Measurements from ENCODE around the gene ABCB4. TPM values are rescaled to one million over a fixed set of nuclear protein-coding genes. Genes with fewer than 3 reads are reported as not detected.
A peak's percentile ranks its signal among the peaks of the same experiment; 100 is the strongest.

The ABCB4 gene
- total and polyA plus RNA-seq, 8 donors, result 0.11 to 2.1 (median 0.22) TPM

DNA sequence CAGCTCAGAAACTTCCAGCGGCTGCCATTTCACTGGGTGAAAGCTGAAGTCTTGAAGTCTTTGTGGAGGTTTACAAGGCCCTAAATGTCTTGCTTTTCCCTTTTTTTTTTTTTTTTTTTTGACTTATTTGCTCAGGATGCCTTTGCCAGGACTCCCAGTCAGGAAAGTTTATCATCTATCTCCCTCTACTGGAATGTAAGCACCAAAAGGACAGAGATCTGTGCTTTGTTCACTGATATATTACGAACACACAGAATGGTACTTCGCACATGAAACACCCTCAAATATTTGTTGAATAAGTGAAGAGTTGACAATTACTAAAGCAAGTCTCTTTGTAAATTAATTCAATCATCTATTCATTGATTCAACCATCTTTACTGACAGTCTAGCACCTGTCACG lies 23.2 kb downstream of the ABCB4 start:
- Histone ChIP-seq H3K4me3 (no peak overlapping the region), H3K4me1 (no peaks in the 10 kb centered on the region), H3K9me3 (no peaks in the 10 kb centered on the region), H3K27ac (no peak overlapping the region), H3K36me3 (no peaks in the 10 kb centered on the region), H3K27me3 (peaks cover 0 to 4% (median 0%) of the 10 kb centered on the region in 4 donors)
- ATAC-seq, result no peak
- DNase-seq, result no peak
- TF ChIP-seq, protein P1, sequence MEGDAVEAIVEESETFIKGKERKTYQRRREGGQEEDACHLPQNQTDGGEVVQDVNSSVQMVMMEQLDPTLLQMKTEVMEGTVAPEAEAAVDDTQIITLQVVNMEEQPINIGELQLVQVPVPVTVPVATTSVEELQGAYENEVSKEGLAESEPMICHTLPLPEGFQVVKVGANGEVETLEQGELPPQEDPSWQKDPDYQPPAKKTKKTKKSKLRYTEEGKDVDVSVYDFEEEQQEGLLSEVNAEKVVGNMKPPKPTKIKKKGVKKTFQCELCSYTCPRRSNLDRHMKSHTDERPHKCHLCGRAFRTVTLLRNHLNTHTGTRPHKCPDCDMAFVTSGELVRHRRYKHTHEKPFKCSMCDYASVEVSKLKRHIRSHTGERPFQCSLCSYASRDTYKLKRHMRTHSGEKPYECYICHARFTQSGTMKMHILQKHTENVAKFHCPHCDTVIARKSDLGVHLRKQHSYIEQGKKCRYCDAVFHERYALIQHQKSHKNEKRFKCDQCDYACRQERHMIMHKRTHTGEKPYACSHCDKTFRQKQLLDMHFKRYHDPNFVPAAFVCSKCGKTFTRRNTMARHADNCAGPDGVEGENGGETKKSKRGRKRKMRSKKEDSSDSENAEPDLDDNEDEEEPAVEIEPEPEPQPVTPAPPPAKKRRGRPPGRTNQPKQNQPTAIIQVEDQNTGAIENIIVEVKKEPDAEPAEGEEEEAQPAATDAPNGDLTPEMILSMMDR (IDR thresholded peaks at IDR 0.05), result no peak
- intact Hi-C loops (cut with DNase I), result no loop called here
- no peak for FAIRE-seq
- WGBS, 2 donors, result 46 to 57% methylated on average over 4 of the region's 4 CpGs

DNA sequence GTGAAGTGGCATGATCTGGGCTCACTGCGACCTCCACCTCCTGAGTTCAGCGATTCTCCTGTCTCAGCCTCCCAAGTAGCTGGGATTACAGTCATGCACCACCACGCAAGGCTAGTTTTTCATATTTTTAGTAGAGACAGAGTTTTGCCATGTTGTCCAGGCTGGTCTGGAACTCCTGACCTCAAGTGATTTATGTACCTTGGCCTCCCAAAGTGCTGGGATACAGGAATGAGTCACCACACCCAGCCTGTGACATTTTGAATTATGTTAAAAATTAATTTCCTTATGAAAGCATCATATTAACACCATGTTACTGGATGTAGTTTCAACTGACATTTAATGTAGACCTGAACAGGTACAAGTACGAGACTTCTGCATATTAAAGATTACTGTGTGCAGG lies 24.3 kb downstream of the ABCB4 start:
- ATAC-seq (no peak), FAIRE-seq (no peak), DNase-seq (no peak)
- Histone ChIP-seq H3K4me3 (no peak overlapping the region), H3K27ac (no peak overlapping the region), H3K4me1 (no peaks in the 10 kb centered on the region), H3K36me3 (no peaks in the 10 kb centered on the region), H3K9me3 (no peaks in the 10 kb centered on the region), H3K27me3 (peaks cover 0 to 4% (median 0%) of the 10 kb centered on the region in 4 donors)
- intact Hi-C loops (cut with DNase I), result no loop called here
- 78 to 84% methylated on average over 4 of the region's 4 CpGs for WGBS, 2 donors
- TF ChIP-seq, protein P1 (IDR thresholded peaks at IDR 0.05), result no peak

DNA sequence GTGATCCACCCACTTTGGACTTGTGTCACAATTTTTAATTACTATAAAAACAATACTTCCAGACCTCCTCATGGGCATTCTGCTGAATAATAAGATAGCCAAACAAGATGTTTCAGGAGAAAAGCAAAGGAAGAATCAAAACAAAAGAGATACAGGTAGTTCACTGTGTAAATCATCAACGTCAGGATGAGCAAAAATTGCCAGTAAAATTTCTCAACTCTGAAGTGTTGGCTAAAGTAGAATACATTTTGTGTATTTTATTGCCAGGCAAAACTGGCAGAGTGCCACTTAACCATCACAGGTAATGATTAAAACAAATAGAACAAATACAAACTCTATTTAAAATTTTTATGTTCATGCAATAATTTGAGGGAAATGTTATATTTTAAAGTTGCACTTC lies 24.8 kb downstream of the ABCB4 start:
- no peaks in the 10 kb centered on the region for H3K4me1 ChIP-seq
- no peak for DNase-seq
- intact Hi-C loops (cut with DNase I), result no loop called here
- H3K9me3 ChIP-seq, result no peaks in the 10 kb centered on the region
- no peak overlapping the region for H3K4me3 ChIP-seq
- TF ChIP-seq, protein P1 (IDR thresholded peaks at IDR 0.05), result no peak
- 27 to 32% methylated on average over 1 of the region's 1 CpG for WGBS, 2 donors
- peaks cover 0 to 4% (median 0%) of the 10 kb centered on the region in 4 donors for H3K27me3 ChIP-seq
- H3K36me3 ChIP-seq, result no peaks in the 10 kb centered on the region
- no peak for FAIRE-seq
- no peak for ATAC-seq
- H3K27ac ChIP-seq, result no peak overlapping the region

DNA sequence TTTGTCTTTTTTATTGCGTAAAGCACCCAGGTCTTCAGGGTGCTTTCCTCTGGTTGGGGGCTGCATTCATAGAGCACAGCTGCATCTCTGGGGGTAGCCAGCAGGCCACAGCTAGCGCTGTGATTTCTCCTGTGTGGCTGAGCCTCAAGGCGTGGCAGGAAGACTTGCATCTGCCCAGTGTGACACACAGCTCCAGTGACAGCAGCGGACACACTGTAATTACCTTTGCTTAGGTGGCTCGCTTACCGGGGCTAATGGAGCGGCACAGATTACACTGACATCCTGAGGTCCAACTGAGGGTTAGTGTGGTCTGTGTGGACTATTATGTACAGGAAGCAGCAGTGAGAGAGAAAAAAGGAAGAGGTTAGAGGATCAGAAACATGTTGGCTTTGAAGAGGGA lies 27.1 kb downstream of the ABCB4 start:
- DNase-seq, result peak in 1 of 6 donors; percentile 9

DNA sequence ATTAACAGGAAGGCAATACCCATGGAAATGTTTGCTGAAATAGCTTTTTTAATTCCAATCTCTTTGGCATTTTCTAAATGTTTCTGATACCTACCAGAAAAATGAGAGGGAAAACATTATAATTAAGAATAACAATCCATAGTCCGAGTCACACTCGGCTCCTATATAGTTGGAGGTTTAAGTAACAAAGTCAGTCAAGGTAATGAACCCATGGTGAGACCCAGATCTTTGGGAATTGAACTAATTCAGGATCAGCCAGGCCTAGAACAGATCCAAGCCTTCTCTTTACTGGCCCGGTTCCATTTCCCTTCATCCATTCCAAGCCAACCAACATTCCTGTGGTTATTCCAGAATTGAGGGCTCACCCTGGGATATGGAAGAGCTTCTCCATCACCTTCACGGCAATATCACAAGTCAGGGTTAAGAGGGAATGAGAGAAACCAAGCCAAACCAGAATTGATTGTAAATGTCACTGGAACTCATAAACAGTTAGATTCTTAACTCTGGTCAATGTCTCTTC lies 28.3 kb downstream of the ABCB4 start:
- no peaks in the 10 kb centered on the region for H3K36me3 ChIP-seq
- H3K4me1 ChIP-seq, result no peaks in the 10 kb centered on the region
- TF ChIP-seq, protein P1 (IDR thresholded peaks at IDR 0.05), result no peak
- FAIRE-seq (no peak), DNase-seq (no peak), ATAC-seq (no peak)
- no peak overlapping the region for H3K4me3 ChIP-seq
- no peaks in the 10 kb centered on the region for H3K9me3 ChIP-seq
- WGBS, 2 donors, result 77 to 84% methylated on average over 4 of the region's 4 CpGs
- no peaks in the 10 kb centered on the region for H3K27me3 ChIP-seq
- no peak overlapping the region for H3K27ac ChIP-seq
- intact Hi-C loops (cut with DNase I), result no loop called here

More for the DNA sequence above, 27.1 kb downstream of the ABCB4 start:
- Histone ChIP-seq H3K4me3 (no peak overlapping the region), H3K9me3 (no peaks in the 10 kb centered on the region), H3K27ac (no peak overlapping the region), H3K27me3 (no peaks in the 10 kb centered on the region), H3K36me3 (no peaks in the 10 kb centered on the region), H3K4me1 (no peaks in the 10 kb centered on the region)
- ATAC-seq (peak in 3 of 4 donors; percentile 23 to 91 (median 89)), FAIRE-seq (no peak)
- WGBS, 2 donors, result 71 to 76% methylated on average over 7 of the region's 7 CpGs
- intact Hi-C loops (cut with DNase I), result no loop called here
- TF ChIP-seq, protein P1 (IDR thresholded peaks at IDR 0.05), result no peak
